Activated CD4-positive, alpha-beta T cell treated with anti-CD3 and anti-CD28 coated beads, Interleukin-2, amount 50 U/mL, for 48 hours (primary cell): ENCODE data around the gene TMEM191B.
A peak's percentile ranks its signal among the peaks of the same experiment; 100 is the strongest.
"Not testable (repeated sequence)": the region's sequence is repeated elsewhere in the genome, so short reads cannot be mapped to it uniquely, and the experiment has no call there.

Source experiments
- DNase-seq, 2 experiments: peaks; one replicate each; pipeline ENCODE4 v3.0.0-alpha.2; 2020

Gene TMEM191B

DNA sequence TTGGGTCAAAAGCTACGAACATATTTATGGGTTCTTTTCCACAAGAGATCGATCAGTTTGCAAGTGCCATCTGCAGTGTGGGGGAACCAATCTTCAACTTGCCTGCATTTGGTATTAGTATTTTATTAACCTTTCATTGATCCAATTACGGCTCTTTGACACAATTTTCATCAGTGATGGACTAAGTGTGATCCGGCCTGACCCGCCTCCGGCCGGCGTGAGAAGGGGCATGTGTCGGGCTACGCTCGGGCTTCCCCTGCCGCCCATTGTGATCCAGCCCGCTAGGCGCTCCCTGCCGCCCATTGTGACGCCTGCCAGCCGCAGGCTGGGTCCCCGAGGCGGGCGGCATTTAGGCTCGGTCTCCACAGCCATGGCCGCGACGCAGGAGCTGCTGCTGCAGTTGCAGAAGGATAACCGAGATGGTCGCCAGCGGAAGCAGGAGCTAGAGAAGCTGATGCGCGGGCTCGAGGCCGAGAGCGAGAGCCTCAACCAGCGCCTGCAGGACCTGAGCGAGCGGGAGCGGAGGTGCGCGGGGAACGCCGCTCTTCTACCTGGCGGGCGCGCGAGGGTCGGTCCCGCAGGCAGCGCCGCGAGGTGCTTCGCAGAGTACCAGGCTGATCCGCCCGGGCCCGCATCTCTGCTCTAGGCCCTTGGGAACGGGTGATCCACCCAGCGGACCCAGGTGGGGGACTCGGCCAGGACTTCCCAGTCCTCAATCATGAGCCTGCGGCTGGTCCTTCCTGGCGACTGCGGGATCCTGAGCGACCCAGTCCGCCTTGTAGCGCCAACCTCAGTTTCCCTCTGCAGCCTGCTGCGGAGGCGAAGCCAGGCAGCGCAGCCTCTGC is at the start of gene TMEM191B:
Gene TMEM191B, plus strand, starts transcription at position 51 of the 845 bp plus-strand sequence. Its CDS starts 179 bp downstream, at position 230.
- not testable (repeated sequence) for DNase-seq

DNA sequence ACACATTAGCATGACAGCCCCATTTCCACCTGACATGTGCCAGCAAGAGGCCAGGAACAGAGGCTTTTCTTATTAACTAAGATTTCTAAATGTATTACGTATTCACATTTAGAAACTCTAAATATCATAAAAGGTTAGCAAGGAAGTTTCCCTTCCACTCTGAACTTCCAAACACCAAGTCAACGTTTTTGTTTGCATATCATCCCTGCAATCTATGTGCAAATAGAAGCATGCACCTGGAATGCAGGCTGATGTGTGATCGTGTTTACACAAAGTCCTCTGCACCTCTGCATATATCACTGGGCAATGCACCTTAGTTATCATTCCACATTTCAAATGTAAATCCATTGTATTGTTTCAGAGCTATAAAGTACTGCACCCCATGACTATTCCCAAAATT is 31.4 kb upstream of the TMEM191B start:
- not testable (repeated sequence) for DNase-seq

- not testable (repeated sequence) for DNase-seq
Observed at GRCh38 chr22:18511327-18511726, 16.3 kb upstream of the TMEM191B start.

DNA sequence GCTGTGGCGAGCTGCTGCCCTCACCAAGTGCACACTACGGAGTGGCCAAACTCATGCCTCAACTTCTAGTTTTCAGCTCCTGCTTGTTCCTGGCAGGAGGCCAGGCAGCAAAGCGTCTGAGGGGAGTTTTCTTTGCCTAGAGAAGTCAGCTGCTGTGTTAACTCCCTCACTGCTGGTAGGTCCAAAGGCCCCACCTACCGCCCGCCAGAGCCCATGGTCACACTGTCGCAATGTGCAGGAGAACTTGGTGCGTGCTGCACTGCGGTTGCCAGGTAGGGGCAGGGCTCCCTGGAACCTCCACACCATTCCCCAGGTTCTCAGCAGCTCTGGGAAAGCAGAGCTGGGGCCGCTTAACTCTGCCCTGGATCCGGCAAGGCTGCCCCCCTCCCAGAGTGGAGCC is 15.2 kb upstream of the TMEM191B start:
- DNase-seq = not testable (repeated sequence)

DNA sequence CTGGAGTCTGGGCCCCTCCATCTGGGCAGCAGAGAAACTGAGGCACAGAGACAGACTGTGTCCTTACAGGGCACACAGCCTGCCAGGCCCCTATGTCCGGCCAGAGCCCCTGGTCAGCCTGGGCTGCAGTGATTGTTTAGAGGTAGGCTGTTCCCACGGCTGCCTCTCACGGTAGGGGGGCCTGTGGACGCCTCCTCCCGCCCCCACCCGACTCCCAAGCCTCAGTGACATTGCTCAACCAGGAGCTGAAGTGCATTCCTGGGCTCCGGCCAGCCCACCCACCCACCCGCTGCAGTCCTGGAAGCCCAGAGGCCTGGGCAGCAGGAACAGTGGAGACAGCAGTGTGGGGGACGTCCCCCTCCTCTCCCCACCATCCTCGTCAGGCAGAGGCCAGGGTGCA is 14.1 kb upstream of the TMEM191B start:
- DNase-seq = not testable (repeated sequence)

DNA sequence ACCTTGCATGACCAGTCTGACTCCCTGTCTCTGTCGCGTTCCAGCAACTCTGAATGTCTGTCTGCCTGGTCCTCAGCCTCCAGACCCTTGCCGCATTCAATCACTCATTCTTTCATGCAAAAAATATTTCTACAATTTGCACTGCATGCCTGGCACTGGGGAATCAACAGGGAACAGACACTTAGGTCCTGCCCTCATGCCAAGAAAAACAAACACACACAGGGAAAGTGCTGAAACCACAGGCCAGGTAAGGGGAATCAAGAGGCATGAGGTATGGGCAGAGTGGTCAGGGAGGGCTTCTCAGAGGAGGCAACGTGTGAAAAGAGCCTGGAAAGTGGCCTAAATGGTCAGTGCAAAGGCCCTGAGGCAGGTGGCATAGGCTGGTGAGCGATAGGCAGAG is 9.5 kb upstream of the TMEM191B start, which contains the start of gene GGTLC3:
Gene GGTLC3, minus strand, starts transcription at position 101 of the 400 bp plus-strand sequence. CDS start 264 bp downstream, outside the sequence.
- not testable (repeated sequence) for DNase-seq

- not testable (repeated sequence) for DNase-seq
Observed at GRCh38 chr22:18522762-18523161, 4.8 kb upstream of the TMEM191B start.

GRCh38 chr22:18523328-18523727 is 4.3 kb upstream of the TMEM191B start:
- not testable (repeated sequence) for DNase-seq

DNA sequence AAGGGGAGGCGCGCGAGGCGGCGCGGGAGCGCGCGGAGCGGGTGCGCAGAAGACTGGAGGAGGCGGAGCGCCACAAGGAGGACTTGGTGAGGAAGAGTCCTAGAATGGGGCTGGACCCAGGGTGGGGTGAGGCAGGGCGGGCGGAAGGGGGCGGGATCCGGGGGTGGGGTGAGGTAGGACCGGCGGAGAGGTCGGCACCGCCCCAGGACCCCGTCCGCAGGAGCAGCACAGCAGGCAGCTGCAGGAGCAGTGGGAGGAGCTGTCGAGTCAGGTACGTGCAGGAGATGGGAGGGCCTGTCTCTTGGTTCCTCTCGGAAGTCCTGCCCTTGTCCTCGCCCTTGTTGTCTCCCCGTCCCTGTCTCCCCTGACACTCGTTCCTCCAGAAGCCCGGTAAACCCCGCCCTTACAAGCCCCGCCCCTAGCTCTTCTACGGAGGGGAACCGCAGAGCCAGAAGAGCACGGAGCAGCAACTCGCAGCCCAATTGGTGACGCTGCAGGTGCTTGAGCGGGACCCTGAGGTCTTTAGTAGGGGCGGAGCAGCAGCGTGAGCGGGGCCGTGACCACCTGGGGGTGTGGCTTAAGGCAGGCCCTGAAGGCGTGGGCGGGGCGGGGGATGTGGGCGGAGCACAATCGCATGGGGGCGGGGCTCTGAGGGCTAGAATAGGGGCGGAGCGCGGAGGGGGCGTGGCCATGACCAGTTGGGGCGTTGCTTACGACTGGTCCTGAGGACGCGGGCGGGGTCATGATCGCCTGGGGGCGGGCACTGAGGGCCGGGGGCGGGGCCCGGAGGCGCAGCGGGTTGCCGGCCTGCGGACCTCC is 1.2 kb downstream of the TMEM191B start:
- DNase-seq = peak; percentile 91 to 92

DNA sequence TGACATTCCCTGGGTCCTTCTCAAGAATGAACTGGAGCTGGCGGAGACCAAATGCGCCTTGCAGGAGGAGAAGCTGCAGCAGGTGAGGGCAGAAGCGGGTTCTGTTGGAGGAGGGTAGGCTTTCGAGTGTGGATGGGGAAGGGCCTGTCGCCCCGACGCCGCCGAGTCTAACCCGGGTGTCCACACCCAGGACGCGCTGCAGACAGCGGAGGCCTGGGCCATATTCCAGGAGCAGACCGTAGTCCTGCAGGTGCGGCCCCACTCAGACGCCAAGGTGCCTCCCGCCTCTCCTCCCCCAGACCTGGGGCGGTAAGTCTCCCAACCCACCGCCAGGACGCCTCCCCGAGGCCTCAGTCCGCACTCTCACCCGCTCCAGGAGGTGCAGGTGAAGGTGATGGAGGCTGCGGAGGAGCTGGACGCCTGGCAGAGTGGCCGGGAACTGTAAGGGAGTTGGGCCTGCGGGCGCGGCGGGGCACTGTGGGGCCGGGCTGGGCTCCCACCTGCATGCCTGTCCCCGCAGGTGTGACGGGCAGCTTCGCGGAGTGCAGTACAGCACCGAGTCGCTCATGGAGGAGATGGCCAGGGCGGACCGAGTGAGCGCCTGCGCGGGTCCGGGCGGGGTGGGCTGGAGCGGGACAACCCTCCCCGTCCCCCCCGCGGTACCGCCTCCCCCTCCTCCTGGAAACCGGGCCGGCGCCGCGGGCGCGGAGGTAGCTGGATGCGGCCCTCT is 2.0 kb downstream of the TMEM191B start:
- not testable (repeated sequence) for DNase-seq

- not testable (repeated sequence) for DNase-seq
Observed at GRCh38 chr22:18533633-18534032, 6.0 kb downstream of the TMEM191B start.

DNA sequence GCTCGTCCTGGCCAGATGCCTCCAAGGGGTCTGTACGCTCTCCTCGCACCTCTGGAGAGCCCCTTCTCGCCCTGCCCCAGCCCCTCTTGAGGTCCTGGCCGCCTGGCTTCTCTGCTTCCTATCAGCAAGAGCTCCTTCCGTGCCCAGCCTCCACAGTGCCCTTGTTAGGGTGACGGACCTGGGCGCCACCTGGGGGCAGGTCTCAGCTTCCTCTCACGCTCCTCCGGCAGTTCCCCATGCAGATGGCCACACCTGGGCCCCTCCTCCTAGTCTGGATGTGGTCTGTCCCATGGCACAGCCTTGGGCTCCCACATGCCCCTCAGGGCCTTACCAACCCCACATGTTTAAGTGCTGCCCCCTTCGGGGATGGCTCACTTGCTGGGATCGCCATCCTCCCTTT is 6.7 kb downstream of the TMEM191B start:
- not testable (repeated sequence) for DNase-seq

- DNase-seq = not testable (repeated sequence)
Observed at GRCh38 chr22:18539994-18540393, 12.4 kb downstream of the TMEM191B start.

GRCh38 chr22:18543400-18543799 is 15.8 kb downstream of the TMEM191B start:
- not testable (repeated sequence) for DNase-seq

GRCh38 chr22:18544615-18545014 is 17.0 kb downstream of the TMEM191B start:
- not testable (repeated sequence) for DNase-seq

DNA sequence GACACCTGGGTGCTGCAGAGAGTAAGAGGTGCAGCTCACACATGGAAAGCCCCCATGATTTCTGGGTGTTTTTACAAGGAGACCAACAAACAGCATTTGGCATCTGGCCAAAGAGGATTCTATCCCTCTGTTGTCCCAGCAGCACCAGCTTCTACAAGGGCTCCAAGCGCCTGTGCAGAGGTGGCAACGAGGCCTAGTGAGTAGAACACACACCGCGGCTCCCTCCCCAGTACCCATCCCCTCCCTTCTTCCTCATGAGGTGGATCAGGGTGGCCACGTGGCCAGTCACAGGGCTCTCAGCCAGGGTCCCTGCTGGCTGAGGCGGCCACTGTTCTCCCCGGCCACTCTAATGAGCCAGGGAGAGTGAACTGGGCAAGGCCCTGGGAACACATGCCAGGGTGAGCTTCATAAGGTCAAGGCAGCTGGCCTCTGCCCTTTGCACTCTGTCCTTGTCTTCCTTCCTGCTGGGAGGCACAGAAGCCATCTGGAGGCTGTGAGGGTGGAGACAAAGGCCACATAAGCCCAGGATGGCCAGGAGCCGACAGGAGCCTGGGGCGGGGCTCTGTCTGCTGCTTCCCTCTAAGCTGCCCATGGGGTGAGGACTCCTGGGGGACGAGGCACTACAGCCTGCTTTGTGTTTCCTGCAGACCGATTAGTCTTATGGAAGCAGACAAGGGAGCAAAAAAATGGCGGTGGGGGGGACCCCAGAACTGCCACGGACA is 22.0 kb downstream of the TMEM191B start:
- not testable (repeated sequence) for DNase-seq

DNA sequence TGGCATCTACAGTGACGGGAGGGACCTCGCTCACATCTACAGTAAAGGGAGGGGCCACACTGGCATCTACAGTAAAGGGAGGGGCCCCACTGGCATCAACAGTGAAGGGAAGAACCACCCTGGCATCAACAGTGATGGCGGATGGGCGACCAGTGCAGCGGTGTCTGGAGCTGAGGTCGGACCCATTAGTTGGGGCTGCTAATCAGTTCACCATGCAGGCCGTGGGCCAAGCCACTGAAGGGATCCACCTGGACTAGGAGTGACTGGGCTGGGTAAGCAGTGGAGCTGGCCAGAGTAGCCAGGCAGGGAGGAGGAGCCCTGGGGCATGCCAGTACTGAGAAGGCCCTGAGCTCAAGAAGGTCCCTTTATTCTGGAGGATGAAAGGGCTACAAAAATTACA is 23.4 kb downstream of the TMEM191B start:
- not testable (repeated sequence) for DNase-seq

DNA sequence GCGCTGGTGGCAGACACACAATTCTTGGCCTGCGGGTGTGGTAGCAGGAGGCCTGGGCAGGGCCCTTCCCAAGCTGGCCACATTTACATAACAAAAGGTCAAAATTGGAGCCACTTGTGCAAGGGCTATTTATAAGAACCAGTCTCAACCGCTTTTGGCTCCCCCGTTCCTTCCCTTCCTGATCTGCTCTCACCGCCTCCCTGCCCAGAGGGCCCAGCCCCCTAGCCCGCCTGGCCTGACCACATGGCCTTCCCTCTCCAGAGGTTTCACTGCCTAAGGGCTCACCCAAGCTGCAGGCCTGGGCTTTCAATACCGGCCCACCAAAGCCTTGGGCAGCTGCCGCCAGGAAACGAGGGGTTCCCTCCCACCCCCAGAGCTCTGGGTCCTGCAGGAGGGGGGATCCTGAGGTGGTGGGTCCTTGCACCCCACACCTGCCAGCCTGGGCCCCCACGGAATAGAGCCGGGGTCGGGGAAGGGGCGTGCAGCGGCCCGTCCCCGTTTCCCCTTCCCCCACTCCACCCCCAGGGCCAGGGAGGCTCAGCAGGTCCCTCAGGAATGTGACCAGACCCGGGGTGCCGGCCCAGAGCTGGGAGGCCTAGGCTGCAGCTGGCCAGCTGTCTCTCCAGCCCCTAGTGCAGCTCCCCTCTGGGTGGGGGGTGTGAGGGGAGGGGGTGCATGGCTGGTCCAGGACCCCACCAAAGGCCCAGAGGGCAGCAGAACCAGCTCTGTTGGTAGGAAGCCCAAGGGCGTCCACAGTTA is 25.4 kb downstream of the TMEM191B start:
- DNase-seq = not testable (repeated sequence)

GRCh38 chr22:18554280-18555256 is 27.0 kb downstream of the TMEM191B start:
- not testable (repeated sequence) for DNase-seq

DNA sequence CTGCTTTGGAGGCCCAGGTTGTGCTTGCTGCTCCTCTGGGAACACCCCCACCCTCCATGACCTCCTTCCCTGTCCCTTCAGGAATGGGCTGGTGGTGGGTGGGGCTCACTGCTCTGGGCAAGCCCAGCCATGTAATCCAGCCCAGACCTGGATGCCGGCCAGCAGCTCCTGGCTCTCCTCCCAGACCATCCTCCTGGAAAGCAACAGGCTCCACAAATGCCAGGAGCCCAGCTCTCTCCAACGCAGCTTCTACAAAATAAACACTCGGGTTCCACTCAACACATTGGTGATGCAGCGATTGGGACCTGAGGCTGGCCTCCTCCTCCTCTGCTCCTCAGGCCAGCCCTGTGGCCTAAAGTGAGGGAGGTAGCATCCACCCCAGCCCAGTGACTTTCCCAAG is 30.9 kb downstream of the TMEM191B start:
- DNase-seq = not testable (repeated sequence)
